PC-3 (cell line): ENCODE results near the gene PLK1. TPM values are rescaled to one million over a fixed set of nuclear protein-coding genes. Genes with fewer than 3 reads are reported as not detected.

Experiments used
- ATAC-seq: fragments of 200-7000 bp; cut with Tn5 transposase; 2 replicates; pipeline ENCODE4 v1.9.1; 2020; ENCODE audit warnings: mild to moderate bottlenecking, moderate library complexity
- BruUV-seq: library from RNA; stranded (reverse); fragments of 400-500 nt; replicated peaks from 2 replicates; lab custom pipeline; 2021; lab: Mats Ljungman, UMichigan
- CTCF ChIA-PET: fragments of 300-600 bp; sonication (Branson Sonifier 250); formaldehyde crosslinking; loops from one replicate; lab custom pipeline; 2022; ENCODE audit warnings: antibody characterized with exemption; lab: Charles Lee
- POLR2A ChIA-PET: fragments of 300-600 bp; sonication (Branson Sonifier 250); formaldehyde crosslinking; loops from one replicate; lab custom pipeline; 2022; ENCODE audit warnings: antibody characterized with exemption; ENCODE audit not compliant: unreplicated experiment; lab: Charles Lee
- DNase-seq: peaks from one replicate; pipeline ENCODE4 v3.0.0-alpha.2; 2015
- H2AFZ ChIP-seq: fragments of 300-600 bp; sonication (generic); 2 replicates; pipeline ENCODE4 v1.6.0; 2016; ENCODE audit warnings: antibody characterized with exemption, low read length
- H3F3A ChIP-seq: fragments of 300-600 bp; sonication (generic); one replicate; pipeline ENCODE4 v1.6.0; 2017; ENCODE audit warnings: antibody characterized with exemption, low read length, control low read depth, mild to moderate bottlenecking; ENCODE audit not compliant: unreplicated experiment
- H3K27ac ChIP-seq: fragments of 300-600 bp; sonication (generic); 2 replicates; pipeline ENCODE4 v1.5.1; 2016; ENCODE audit warnings: mild to moderate bottlenecking, low read length
- H3K27me3 ChIP-seq: fragments of 300-600 bp; sonication (generic); 2 replicates; pipeline ENCODE4 v1.6.1; 2016; ENCODE audit warnings: low read length, mixed read lengths
- H3K36me3 ChIP-seq: fragments of 300-600 bp; sonication (generic); 2 replicates; pipeline ENCODE4 v1.6.1; 2016; ENCODE audit warnings: low read depth, mixed run types, low read length, mixed read lengths
- H3K4me1 ChIP-seq: fragments of 300-600 bp; sonication (generic); 2 replicates; pipeline ENCODE4 v1.5.1; 2016; ENCODE audit warnings: low read length; ENCODE audit not compliant: insufficient read depth
- H3K4me2 ChIP-seq: fragments of 300-600 bp; sonication (generic); 2 replicates; pipeline ENCODE4 v1.6.0; 2016; ENCODE audit warnings: low read length
- H3K4me3 ChIP-seq: fragments of 300-600 bp; sonication (generic); 2 replicates; pipeline ENCODE4 v1.5.1; 2016; ENCODE audit warnings: mild to moderate bottlenecking, low read length, mixed read lengths
- H3K79me2 ChIP-seq: fragments of 300-600 bp; sonication (generic); 2 replicates; pipeline ENCODE4 v1.6.1; 2017; ENCODE audit warnings: low read length, mixed read lengths
- H3K9ac ChIP-seq: fragments of 300-600 bp; sonication (generic); 2 replicates; pipeline ENCODE4 v1.6.0; 2016; ENCODE audit warnings: mild to moderate bottlenecking, low read length
- H3K9me2 ChIP-seq: fragments of 300-600 bp; sonication (generic); replicated peaks from 2 replicates; pipeline ENCODE4 v1.6.1; 2016; ENCODE audit warnings: mixed run types, low read length, mixed read lengths
- H3K9me3 ChIP-seq: fragments of 300-600 bp; sonication (generic); 2 replicates; pipeline ENCODE4 v1.6.1; 2016; ENCODE audit warnings: low read length, mixed read lengths
- H4K20me1 ChIP-seq: fragments of 300-600 bp; sonication (generic); 2 replicates; pipeline ENCODE4 v1.6.1; 2016; ENCODE audit warnings: low read length, mixed read lengths
- EZH2 ChIP-seq: fragments of 300-600 bp; sonication (generic); IDR thresholded peaks from one replicate; pipeline ENCODE4 v1.6.1; 2017; ENCODE audit warnings: antibody characterized with exemption, mild to moderate bottlenecking, low read length; ENCODE audit not compliant: unreplicated experiment
- EZH2phosphoT487 ChIP-seq: fragments of 300-600 bp; sonication (generic); IDR thresholded peaks from 2 replicates; pipeline ENCODE4 v1.6.1; 2018; ENCODE audit warnings: mild to moderate bottlenecking, antibody characterized with exemption, low read length, borderline replicate concordance
- intact Hi-C: fragments of 100-400 bp; cut with micrococcal nuclease; formaldehyde crosslinking; loops from 2 replicates; pipeline ENCODE4 v1.9.0; 2023
- total RNA-seq: library from RNA; depleted of rRNA; stranded (reverse); fragments of >200 nt; gene quantifications from 2 replicates; pipeline ENCODE4 v1.2.3, GENCODE V29; 2014
- TF ChIP-seq, protein P1 (sequence below): fragments of 300-600 bp; sonication (generic); conservative IDR thresholded peaks from 2 replicates; pipeline ENCODE4 v1.5.1; 2017; ENCODE audit warnings: antibody characterized with exemption, low read depth, mild to moderate bottlenecking, low read length

The PLK1 gene
- total RNA-seq, 1 experiment from 2014 or later, result 58.6 TPM

DNA sequence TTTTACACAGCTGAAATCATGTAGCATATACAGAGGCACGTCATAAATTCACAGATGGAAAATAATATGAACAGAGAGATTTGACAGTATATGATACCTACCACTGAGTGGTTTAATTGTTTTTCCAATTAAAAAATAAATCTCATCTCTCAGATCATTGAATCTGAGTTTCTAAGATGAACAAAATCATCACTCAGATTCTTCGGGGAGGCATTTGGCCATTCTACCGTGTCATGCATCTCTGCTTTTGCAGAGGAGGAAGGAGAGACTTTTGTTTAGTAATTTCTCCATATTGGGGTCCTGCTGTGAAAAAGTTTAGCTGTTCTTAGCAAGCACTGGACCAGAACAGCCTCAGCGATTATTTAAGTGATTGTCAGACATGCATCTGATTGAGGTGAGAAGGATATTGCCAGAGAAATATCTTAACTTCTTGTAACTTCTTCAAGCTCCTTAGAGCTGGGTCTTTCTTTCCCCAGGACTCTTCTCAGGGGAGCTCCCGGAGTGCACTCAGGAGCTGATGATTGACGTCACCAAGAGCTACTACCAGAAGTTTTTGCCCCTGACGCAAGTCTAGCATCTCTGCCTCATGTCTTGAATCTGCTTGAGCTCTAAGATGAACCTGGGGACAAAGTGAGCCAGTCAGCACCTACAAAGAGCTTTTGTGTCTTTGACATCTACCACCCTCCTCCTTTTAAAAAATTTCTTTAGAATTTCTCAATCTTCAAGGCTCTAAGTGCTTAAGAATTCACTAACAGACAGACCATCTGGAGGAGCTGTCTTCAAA lies 11.9 kb upstream of the PLK1 start:
- no peak for DNase-seq
- no peak overlapping the region for H3K4me2 ChIP-seq
- H2AFZ ChIP-seq, result no peak overlapping the region
- H3K36me3 ChIP-seq, result peaks cover 37% of the 10 kb centered on the region
- H3K27ac ChIP-seq, result no peak overlapping the region
- H4K20me1 ChIP-seq, result no peaks in the 10 kb centered on the region
- TF ChIP-seq, protein P1, sequence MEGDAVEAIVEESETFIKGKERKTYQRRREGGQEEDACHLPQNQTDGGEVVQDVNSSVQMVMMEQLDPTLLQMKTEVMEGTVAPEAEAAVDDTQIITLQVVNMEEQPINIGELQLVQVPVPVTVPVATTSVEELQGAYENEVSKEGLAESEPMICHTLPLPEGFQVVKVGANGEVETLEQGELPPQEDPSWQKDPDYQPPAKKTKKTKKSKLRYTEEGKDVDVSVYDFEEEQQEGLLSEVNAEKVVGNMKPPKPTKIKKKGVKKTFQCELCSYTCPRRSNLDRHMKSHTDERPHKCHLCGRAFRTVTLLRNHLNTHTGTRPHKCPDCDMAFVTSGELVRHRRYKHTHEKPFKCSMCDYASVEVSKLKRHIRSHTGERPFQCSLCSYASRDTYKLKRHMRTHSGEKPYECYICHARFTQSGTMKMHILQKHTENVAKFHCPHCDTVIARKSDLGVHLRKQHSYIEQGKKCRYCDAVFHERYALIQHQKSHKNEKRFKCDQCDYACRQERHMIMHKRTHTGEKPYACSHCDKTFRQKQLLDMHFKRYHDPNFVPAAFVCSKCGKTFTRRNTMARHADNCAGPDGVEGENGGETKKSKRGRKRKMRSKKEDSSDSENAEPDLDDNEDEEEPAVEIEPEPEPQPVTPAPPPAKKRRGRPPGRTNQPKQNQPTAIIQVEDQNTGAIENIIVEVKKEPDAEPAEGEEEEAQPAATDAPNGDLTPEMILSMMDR, result no peak
- TF ChIP-seq EZH2, result no peak
- peaks cover 4% of the 10 kb centered on the region; the same call in 1 of the 2 replicates for H3K79me2 ChIP-seq
- H3K27me3 ChIP-seq, result no peaks in the 10 kb centered on the region
- H3K9ac ChIP-seq, result no peak overlapping the region
- intact Hi-C loops, result no loop called here
- peaks cover 24% of the 10 kb centered on the region for H3K4me1 ChIP-seq
- no peak overlapping the region for H3K4me3 ChIP-seq
- H3K9me2 ChIP-seq, result no peaks in the 10 kb centered on the region
- no peak for ATAC-seq
- BruUV-seq, result no TSS peak
- H3K9me3 ChIP-seq, result no peaks in the 10 kb centered on the region
- H3F3A ChIP-seq, result peaks cover 7% of the 10 kb centered on the region
- CTCF ChIA-PET, result no interaction called here
- POLR2A ChIA-PET, result interaction anchor here (0.6 kb wide), 1 partner anchor 19 kb away, joined by 23 read pairs; no protein-coding TSS in a partner anchor

DNA sequence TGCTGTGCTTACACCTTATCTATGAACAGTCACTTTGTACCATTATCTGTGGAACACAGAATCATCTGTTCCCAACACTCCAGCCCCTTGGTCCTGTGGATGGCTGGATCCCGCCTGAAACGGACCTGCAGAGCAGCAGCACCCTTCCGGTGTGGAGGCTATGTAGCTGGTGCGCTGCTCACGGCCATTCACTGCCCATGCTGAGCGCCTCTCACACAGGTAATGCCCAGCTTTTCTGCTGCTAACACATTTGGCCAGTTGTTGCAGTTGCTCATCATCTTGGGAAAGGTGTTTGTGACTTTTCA lies 11.4 kb upstream of the PLK1 start:
- TF ChIP-seq, protein P1, result no peak
- TF ChIP-seq EZH2phosphoT487 (no peak), EZH2 (no peak)

DNA sequence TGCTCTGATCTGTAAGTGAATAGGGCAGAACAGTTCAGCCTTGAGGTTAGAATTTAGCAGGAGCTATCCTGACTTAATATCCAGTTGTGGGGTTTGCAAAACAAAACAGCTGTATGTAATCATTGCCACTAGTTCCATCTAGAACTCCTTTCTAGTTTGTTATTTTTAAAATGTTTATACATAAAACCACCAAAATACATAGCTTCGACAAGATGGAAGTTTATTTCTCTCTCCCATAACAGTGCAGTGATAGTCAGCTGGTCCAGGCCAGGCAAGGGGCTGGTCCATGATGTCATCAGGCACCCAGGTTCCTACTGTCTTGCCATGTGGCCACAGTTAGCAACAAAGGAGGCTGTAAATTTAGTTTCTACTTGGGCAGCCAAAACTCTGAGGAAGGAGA lies 10.5 kb upstream of the PLK1 start:
- POLR2A ChIA-PET, result no interaction called here
- no peaks in the 10 kb centered on the region for H3K9me3 ChIP-seq
- CTCF ChIA-PET, result no interaction called here
- TF ChIP-seq, protein P1, result no peak
- no peak for TF ChIP-seq EZH2
- no peak for TF ChIP-seq EZH2phosphoT487
- peaks cover 4% of the 10 kb centered on the region; the same call in 1 of the 2 replicates for H3K79me2 ChIP-seq
- BruUV-seq, result TSS peak; percentile 12
- DNase-seq, result no peak
- no peak for ATAC-seq
- H2AFZ ChIP-seq, result no peak overlapping the region
- H3K9me2 ChIP-seq, result no peaks in the 10 kb centered on the region
- H3K4me3 ChIP-seq, result no peak overlapping the region
- intact Hi-C loops, result no loop called here
- peaks cover 7% of the 10 kb centered on the region for H3F3A ChIP-seq
- no peaks in the 10 kb centered on the region for H3K27me3 ChIP-seq
- H3K9ac ChIP-seq, result no peak overlapping the region
- no peak overlapping the region for H3K4me2 ChIP-seq
- H4K20me1 ChIP-seq, result no peaks in the 10 kb centered on the region
- H3K36me3 ChIP-seq, result peaks cover 38% of the 10 kb centered on the region
- H3K4me1 ChIP-seq, result peaks cover 24% of the 10 kb centered on the region
- H3K27ac ChIP-seq, result no peak overlapping the region

More for the DNA sequence above, 11.4 kb upstream of the PLK1 start:
- H3F3A ChIP-seq, result peaks cover 7% of the 10 kb centered on the region
- peaks cover 4% of the 10 kb centered on the region; the same call in 1 of the 2 replicates for H3K79me2 ChIP-seq
- no peaks in the 10 kb centered on the region for H3K27me3 ChIP-seq
- BruUV-seq, result no TSS peak
- no peak overlapping the region for H2AFZ ChIP-seq
- peaks cover 36% of the 10 kb centered on the region for H3K36me3 ChIP-seq
- H3K9me2 ChIP-seq, result no peaks in the 10 kb centered on the region
- H3K27ac ChIP-seq, result no peak overlapping the region
- DNase-seq (no peak), ATAC-seq (no peak)
- H3K4me1 ChIP-seq, result peaks cover 24% of the 10 kb centered on the region
- no peaks in the 10 kb centered on the region for H4K20me1 ChIP-seq
- intact Hi-C loops, result no loop called here
- no peak overlapping the region for H3K4me3 ChIP-seq
- H3K4me2 ChIP-seq, result no peak overlapping the region
- no peak overlapping the region for H3K9ac ChIP-seq
- CTCF ChIA-PET, result no interaction called here
- POLR2A ChIA-PET, result no interaction called here
- H3K9me3 ChIP-seq, result no peaks in the 10 kb centered on the region
